Neural cell (in vitro differentiated cells): ENCODE data around the gene NF2. TPM values are rescaled to one million over a fixed set of nuclear protein-coding genes. Genes with fewer than 3 reads are reported as not detected.

Source experiments
- H2AFZ ChIP-seq: fragments of 200-600, 300-800 bp; sonication (generic), shearing (Covaris generic); 2 replicates; pipeline ENCODE4 v1.6.0; 2014; ENCODE audit warnings: low read depth, mild to moderate bottlenecking, antibody characterized with exemption, low read length, moderate library complexity
- H3F3A ChIP-seq: fragments of 200-600 bp; shearing (Covaris generic); 2 replicates; pipeline ENCODE4 v1.6.1; 2016; ENCODE audit warnings: mild to moderate bottlenecking, moderate library complexity, mixed read lengths, antibody characterized with exemption, low read length; ENCODE audit not compliant: insufficient read depth, poor library complexity, severe bottlenecking
- H3K27ac ChIP-seq: fragments of 200-600, 300-800 bp; sonication (generic), shearing (Covaris generic); 2 replicates; pipeline ENCODE4 v1.5.1; 2014; ENCODE audit warnings: mild to moderate bottlenecking, low read length, moderate library complexity
- H3K27me3 ChIP-seq: fragments of 300-800, 200-600 bp; sonication (generic), shearing (Covaris generic); 2 replicates; pipeline ENCODE4 v1.6.0; 2014; ENCODE audit warnings: mild to moderate bottlenecking, low read depth, low read length, moderate library complexity; ENCODE audit not compliant: insufficient read depth
- H3K36me3 ChIP-seq: fragments of 300-800, 200-600 bp; sonication (generic), shearing (Covaris generic); 2 replicates; pipeline ENCODE4 v1.5.1; 2014; ENCODE audit warnings: mild to moderate bottlenecking, antibody characterized with exemption, low read length, moderate library complexity; ENCODE audit not compliant: insufficient read depth
- H3K4me2 ChIP-seq: fragments of 300-800, 200-600 bp; sonication (generic), shearing (Covaris generic); 2 replicates; pipeline ENCODE4 v1.6.0; 2014; ENCODE audit warnings: mild to moderate bottlenecking, low read length
- H3K4me3 ChIP-seq: fragments of 300-800, 200-600 bp; sonication (generic), shearing (Covaris generic); 2 replicates; pipeline ENCODE4 v1.5.1; 2014; ENCODE audit warnings: mild to moderate bottlenecking, low read length, moderate library complexity
- H3K79me2 ChIP-seq: fragments of 200-600 bp; shearing (Covaris generic); replicated peaks from 2 replicates; pipeline ENCODE4 v1.6.0; 2014; ENCODE audit warnings: mild to moderate bottlenecking, low read length, moderate library complexity; ENCODE audit not compliant: insufficient read depth
- H3K9ac ChIP-seq: fragments of 300-800, 200-600 bp; sonication (generic), shearing (Covaris generic); 2 replicates; pipeline ENCODE4 v1.6.1; 2016; ENCODE audit warnings: mild to moderate bottlenecking, low read length, mixed read lengths
- H3K9me2 ChIP-seq: fragments of 200-600 bp; shearing (Covaris generic); 2 replicates; pipeline ENCODE4 v1.6.1; 2016; ENCODE audit warnings: mild to moderate bottlenecking, low read length, mixed read lengths; ENCODE audit not compliant: insufficient read depth
- H3K9me3 ChIP-seq: fragments of 200-600, 300-800 bp; sonication (generic), shearing (Covaris generic); 2 replicates; pipeline ENCODE4 v1.6.1; 2016; ENCODE audit warnings: mild to moderate bottlenecking, mixed run types, low read length, moderate library complexity, mixed read lengths
- H4K20me1 ChIP-seq: fragments of 200-600 bp; shearing (Covaris generic); 2 replicates; pipeline ENCODE4 v1.6.1; 2016; ENCODE audit warnings: mild to moderate bottlenecking, mixed run types; ENCODE audit not compliant: insufficient read depth
- EP300 ChIP-seq: fragments of 450-650 bp; conservative IDR thresholded peaks from 2 replicates; pipeline ENCODE4 v1.6.1; 2014; ENCODE audit warnings: antibody characterized with exemption, mild to moderate bottlenecking, moderate library complexity; ENCODE audit not compliant: poor library complexity, severe bottlenecking
- EZH2 ChIP-seq: fragments of 200-600, 300-800 bp; shearing (Covaris generic), sonication (generic); IDR thresholded peaks from 2 replicates; pipeline ENCODE4 v1.6.1; 2014; ENCODE audit warnings: antibody characterized with exemption, low read length, borderline replicate concordance, mild to moderate bottlenecking; ENCODE audit not compliant: insufficient read depth, poor library complexity, severe bottlenecking
- MXI1 ChIP-seq: fragments of 450-650 bp; conservative IDR thresholded peaks from 2 replicates; pipeline ENCODE4 v1.6.1; 2014; ENCODE audit warnings: antibody characterized with exemption, mild to moderate bottlenecking; ENCODE audit not compliant: poor library complexity, severe bottlenecking
- POLR2AphosphoS5 ChIP-seq: IDR thresholded peaks from 2 replicates; pipeline ENCODE4 v1.6.1; 2012
- RAD21 ChIP-seq: fragments of 450-650 bp; conservative IDR thresholded peaks from 2 replicates; pipeline ENCODE4 v1.6.1; 2014; ENCODE audit warnings: antibody characterized with exemption, mild to moderate bottlenecking, moderate library complexity
- SMC3 ChIP-seq: fragments of 450-650 bp; conservative IDR thresholded peaks from 2 replicates; pipeline ENCODE4 v1.6.1; 2014; ENCODE audit warnings: antibody characterized with exemption, mild to moderate bottlenecking, moderate library complexity; ENCODE audit not compliant: poor library complexity
- TAF1 ChIP-seq: IDR thresholded peaks from 2 replicates; pipeline ENCODE4 v1.6.1; 2012; ENCODE audit warnings: low read depth
- polyA plus RNA-seq: library from polyadenylated mRNA; depleted of rRNA; stranded (reverse); fragments of >200 nt; gene quantifications from 2 replicates; pipeline ENCODE4 v1.2.3, GENCODE V29; 2014
- TF ChIP-seq, protein P1 (sequence below): IDR thresholded peaks from 2 replicates; pipeline ENCODE4 v1.6.1; 2012; ENCODE audit warnings: borderline replicate concordance
- TF ChIP-seq, protein P2 (sequence below): fragments of 450-650 bp; IDR thresholded peaks from 2 replicates; pipeline ENCODE4 v1.5.1; 2014; ENCODE audit warnings: antibody characterized with exemption, mild to moderate bottlenecking, moderate library complexity; ENCODE audit not compliant: poor library complexity, severe bottlenecking

Gene NF2
- polyA plus RNA-seq, 1 donor from 2014 or later: 18.7 TPM

- Histone ChIP-seq H3K9ac (no peak overlapping the region), H3K36me3 (no peaks in the 10 kb centered on the region), H3K4me2 (no peak overlapping the region), H3K9me2 (no peaks in the 10 kb centered on the region), H3K27me3 (no peaks in the 10 kb centered on the region), H3K9me3 (no peaks in the 10 kb centered on the region), H4K20me1 (no peaks in the 10 kb centered on the region), H3K27ac (no peak overlapping the region), H3K79me2 (no peaks in the 10 kb centered on the region), H3F3A (no peaks in the 10 kb centered on the region), H2AFZ (no peak overlapping the region), H3K4me3 (no peak overlapping the region)
- TF ChIP-seq, protein P1, sequence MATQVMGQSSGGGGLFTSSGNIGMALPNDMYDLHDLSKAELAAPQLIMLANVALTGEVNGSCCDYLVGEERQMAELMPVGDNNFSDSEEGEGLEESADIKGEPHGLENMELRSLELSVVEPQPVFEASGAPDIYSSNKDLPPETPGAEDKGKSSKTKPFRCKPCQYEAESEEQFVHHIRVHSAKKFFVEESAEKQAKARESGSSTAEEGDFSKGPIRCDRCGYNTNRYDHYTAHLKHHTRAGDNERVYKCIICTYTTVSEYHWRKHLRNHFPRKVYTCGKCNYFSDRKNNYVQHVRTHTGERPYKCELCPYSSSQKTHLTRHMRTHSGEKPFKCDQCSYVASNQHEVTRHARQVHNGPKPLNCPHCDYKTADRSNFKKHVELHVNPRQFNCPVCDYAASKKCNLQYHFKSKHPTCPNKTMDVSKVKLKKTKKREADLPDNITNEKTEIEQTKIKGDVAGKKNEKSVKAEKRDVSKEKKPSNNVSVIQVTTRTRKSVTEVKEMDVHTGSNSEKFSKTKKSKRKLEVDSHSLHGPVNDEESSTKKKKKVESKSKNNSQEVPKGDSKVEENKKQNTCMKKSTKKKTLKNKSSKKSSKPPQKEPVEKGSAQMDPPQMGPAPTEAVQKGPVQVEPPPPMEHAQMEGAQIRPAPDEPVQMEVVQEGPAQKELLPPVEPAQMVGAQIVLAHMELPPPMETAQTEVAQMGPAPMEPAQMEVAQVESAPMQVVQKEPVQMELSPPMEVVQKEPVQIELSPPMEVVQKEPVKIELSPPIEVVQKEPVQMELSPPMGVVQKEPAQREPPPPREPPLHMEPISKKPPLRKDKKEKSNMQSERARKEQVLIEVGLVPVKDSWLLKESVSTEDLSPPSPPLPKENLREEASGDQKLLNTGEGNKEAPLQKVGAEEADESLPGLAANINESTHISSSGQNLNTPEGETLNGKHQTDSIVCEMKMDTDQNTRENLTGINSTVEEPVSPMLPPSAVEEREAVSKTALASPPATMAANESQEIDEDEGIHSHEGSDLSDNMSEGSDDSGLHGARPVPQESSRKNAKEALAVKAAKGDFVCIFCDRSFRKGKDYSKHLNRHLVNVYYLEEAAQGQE: no peak
- TF ChIP-seq EP300 (no peak), POLR2AphosphoS5 (no peak), TAF1 (no peak), RAD21 (no peak), EZH2 (no peak), SMC3 (no peak), MXI1 (no peak)
- TF ChIP-seq, protein P2, sequence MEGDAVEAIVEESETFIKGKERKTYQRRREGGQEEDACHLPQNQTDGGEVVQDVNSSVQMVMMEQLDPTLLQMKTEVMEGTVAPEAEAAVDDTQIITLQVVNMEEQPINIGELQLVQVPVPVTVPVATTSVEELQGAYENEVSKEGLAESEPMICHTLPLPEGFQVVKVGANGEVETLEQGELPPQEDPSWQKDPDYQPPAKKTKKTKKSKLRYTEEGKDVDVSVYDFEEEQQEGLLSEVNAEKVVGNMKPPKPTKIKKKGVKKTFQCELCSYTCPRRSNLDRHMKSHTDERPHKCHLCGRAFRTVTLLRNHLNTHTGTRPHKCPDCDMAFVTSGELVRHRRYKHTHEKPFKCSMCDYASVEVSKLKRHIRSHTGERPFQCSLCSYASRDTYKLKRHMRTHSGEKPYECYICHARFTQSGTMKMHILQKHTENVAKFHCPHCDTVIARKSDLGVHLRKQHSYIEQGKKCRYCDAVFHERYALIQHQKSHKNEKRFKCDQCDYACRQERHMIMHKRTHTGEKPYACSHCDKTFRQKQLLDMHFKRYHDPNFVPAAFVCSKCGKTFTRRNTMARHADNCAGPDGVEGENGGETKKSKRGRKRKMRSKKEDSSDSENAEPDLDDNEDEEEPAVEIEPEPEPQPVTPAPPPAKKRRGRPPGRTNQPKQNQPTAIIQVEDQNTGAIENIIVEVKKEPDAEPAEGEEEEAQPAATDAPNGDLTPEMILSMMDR: no peak
Observed at GRCh38 chr22:29737251-29738117, 134.1 kb downstream of the NF2 start.

DNA sequence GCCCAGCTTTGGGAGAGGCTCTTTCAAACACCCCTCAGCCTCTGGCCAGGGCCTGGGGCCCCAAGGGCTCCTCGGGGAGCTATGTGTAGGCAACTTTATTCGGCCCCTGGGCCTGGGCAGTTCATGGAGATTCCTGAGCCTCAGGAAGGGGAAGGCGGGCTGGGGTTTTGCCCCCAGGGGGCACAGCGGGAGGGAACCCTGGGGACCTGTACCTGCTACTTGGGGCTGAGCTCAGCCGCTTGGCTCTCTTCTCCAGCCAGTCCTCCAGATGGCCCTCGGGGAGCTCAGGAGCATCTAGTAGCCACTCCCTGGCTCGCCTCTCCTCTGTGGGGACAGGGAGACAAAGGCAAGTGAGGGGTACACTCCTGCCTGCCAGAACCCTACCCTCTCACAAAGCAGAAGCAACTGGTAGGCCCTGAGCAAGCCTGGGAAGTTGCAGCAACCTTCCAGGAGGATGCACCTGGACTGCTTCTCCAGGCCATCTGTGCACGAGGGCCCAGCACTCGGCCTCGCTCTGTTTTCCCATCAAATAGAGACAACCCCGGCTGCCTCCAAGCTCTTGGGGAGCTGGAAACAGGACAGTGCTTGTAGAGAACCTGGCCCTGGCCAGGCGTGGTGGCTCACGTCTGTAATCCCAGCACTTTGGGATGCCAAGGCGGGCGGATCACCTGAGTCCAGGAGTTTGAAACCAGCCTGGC is 134.8 kb downstream of the NF2 start:
- H3K36me3 ChIP-seq: no peaks in the 10 kb centered on the region
- H3K27me3 ChIP-seq: no peaks in the 10 kb centered on the region
- H3K9me2 ChIP-seq: no peaks in the 10 kb centered on the region
- H3K27ac ChIP-seq: no peak overlapping the region
- H3K9me3 ChIP-seq: no peaks in the 10 kb centered on the region
- no peak overlapping the region for H3K9ac ChIP-seq
- TF ChIP-seq TAF1: no peak
- TF ChIP-seq, protein P2: no peak
- TF ChIP-seq SMC3: no peak
- no peak for TF ChIP-seq RAD21
- no peaks in the 10 kb centered on the region for H3K79me2 ChIP-seq
- no peaks in the 10 kb centered on the region for H3F3A ChIP-seq
- no peak overlapping the region for H3K4me2 ChIP-seq
- H4K20me1 ChIP-seq: no peaks in the 10 kb centered on the region
- H2AFZ ChIP-seq: no peak overlapping the region
- no peak overlapping the region for H3K4me3 ChIP-seq
